NCI-H2107 (cell line): ENCODE data around the gene CALCA.

ENCODE experiments used
- DNase-seq: peaks from one replicate; lab custom pipeline; 2025; lab: John Stamatoyannopoulos, UW

CALCA gene

DNA sequence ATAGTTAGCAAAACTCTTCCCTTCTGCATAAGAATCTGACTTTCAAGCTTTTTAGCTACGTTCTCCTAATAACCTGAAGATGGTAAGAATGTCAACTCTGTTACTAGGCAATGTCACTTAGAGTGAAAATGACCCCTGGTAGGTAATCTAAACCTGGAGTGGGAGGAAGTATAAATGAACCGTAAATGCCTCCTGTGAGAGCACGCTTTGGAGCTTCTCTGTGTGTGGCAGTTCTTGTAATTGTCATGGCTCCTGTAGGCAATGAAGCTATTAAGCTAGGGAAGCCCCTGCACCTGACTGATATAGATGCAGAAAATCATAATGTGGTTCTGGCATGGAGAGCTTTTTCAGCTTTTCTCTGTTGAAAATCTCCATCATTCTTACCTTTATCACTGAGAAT, 29.4 kb downstream of the CALCA start:
- no peak for DNase-seq

DNA sequence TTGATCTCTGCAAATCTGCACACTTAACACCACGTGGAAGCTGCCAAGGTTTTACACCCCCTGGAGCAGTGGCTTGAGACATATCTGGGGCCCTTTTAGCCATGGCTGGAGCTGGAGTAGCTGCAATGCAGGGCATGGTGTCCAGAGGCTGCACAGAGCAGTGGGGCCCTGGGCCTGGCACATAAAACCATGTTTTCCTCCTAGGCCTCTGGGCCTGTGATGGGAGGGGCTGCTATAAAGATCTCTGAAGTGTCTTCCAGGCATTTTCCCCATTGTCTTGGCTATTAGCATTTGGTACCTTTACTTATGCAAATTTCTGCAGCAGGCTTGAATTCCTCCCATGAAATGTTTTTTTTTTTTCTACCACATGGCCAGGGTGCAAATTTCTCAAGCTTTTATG, 33.2 kb downstream of the CALCA start:
- no peak for DNase-seq

DNA sequence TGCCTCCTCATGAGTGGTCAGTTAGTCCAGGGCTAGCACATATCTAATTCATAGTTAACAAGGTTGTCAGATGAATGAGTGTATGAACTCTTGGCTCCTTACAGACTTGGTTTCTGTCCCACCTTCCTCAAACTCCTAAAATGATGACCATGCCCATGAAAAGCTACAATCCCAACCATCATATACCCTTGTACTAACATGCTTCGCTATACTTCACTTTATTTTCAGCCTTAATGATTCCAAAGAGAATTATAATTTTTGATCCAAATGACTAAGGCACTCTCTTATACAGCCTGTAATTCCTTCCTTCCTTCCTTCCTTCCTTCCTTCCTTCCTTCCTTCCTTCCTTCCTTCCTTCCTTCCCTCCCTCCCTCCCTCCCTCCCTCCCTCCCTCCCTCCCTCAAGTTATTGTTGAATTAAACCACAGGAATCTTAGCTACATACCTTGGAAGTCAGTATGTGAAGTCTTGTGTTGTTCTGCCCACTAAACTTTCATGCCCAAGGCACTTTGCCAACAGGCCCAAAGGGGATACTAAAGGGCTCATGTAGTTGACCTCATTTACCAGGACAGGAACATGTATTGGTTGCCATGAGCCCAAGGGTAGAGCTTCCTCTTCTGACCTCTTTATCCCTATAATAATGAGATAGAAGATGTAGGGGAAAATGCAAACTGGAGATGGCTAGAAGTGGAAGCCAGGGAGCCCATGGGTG, 37.4 kb downstream of the CALCA start:
- DNase-seq: no peak

DNA sequence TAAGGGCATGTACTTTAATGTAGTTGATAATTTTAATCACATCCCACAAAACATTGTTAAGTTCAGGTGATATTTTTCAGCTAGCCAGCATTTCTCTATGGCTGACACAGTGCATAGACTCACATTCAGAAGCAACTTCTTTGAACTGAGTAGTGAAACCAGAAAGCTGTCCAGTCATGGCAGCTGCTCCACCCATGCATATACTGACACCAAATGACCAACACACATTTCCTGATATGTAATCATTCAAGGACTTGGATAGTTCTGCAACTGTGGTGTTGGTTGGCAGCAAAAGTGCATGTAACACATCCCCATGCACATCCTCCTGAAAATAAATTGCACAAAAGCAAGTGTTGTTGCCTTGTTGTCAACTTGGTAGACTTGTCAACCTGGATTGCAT, 39.7 kb downstream of the CALCA start:
- no peak for DNase-seq

DNA sequence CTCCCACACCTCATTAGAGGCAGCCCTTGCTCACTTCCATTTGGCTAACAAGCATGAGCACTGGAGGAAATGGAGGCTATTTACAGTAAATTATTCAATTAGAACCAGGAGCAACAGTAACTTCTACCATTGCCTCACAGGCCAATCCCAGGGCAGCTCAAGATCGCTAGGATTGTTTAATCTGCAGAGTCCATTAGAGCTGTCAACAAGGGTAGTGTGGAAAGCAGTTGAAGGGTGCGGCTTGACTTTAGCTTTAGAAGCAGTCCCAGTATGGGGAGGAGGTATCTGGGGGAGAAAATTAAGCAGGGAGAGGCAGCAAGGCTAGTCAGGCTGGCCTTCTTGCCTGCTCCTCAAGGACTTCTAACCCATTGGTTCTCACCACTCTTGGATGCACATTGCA, 41.8 kb downstream of the CALCA start:
- no peak for DNase-seq

DNA sequence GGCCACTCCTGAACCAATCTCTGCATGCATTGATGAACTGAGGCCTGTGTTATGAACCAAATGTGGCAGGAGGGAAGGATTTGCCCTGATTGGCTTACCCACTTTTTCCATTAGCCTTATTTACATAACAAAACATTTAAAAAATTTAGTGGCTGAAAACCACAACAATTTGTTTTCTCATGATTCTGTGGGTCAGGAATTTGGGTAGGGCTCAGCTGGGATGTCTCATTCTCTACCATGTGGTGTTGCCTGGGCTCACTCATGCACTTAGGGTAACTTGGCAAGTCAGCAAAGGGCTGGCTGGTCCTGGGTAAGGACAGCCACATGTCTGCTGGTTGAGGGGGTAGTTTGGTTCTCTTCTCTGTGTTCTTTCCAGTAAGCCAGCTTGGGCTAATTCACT, 45.0 kb downstream of the CALCA start:
- no peak for DNase-seq

DNA sequence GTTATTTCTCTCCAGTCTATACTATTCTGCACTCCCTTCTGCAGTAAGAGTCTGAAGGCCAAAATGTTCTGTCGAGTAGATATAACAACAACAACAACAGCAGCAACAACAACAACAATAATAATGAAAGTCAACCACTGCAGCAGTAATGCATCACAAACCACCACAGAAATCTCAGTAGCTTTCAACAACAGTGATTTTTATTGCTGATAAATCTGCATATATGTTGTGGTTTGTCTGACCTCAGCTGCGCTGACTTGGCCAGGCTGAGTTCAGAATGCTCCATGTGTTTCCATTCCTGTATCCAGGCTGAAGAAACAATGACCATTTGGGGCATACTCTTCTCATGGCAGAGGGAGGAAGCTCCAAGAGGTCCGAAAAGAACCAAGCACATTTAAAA, 47.8 kb downstream of the CALCA start:
- no peak for DNase-seq
